Glutamatergic neuron (in vitro differentiated cells): ENCODE data around the gene GNPDA2. TPM values are rescaled to one million over a fixed set of nuclear protein-coding genes. Genes with fewer than 3 reads are reported as not detected.

Experiments used
- DNase-seq: peaks from one replicate; pipeline ENCODE4 v3.0.0; 2022
- H3K27ac Mint-ChIP-seq: one replicate; pipeline ENCODE4 v1.8.0; 2020; ENCODE audit warnings: mild to moderate bottlenecking, mixed read lengths, inconsistent platforms; ENCODE audit not compliant: unreplicated experiment
- H3K27me3 Mint-ChIP-seq: one replicate; pipeline ENCODE4 v1.8.0; 2020; ENCODE audit warnings: mild to moderate bottlenecking, moderate library complexity, mixed read lengths, inconsistent platforms; ENCODE audit not compliant: unreplicated experiment
- H3K36me3 Mint-ChIP-seq: one replicate; pipeline ENCODE4 v1.8.0; 2020; ENCODE audit warnings: mild to moderate bottlenecking, mixed read lengths, inconsistent platforms; ENCODE audit not compliant: unreplicated experiment
- H3K4me1 Mint-ChIP-seq: one replicate; pipeline ENCODE4 v1.8.0; 2020; ENCODE audit warnings: mild to moderate bottlenecking, low read depth, mixed read lengths, inconsistent platforms; ENCODE audit not compliant: unreplicated experiment
- H3K4me3 Mint-ChIP-seq: one replicate; pipeline ENCODE4 v1.8.0; 2020; ENCODE audit warnings: mild to moderate bottlenecking, mixed read lengths, inconsistent platforms; ENCODE audit not compliant: unreplicated experiment
- H3K9me3 Mint-ChIP-seq: one replicate; pipeline ENCODE4 v1.8.0; 2020; ENCODE audit warnings: mild to moderate bottlenecking, moderate library complexity, mixed read lengths, inconsistent platforms; ENCODE audit not compliant: unreplicated experiment
- CTCF ChIP-seq: fragments of 200-600 bp; sonication (generic); IDR thresholded peaks from one replicate; pipeline ENCODE4 v1.5.0; 2021; ENCODE audit not compliant: partially characterized antibody, unreplicated experiment
- long read RNA-seq: library from polyadenylated mRNA; unstranded; transcript quantifications from one replicate; pipeline ENCODE4 v2.0.0, GENCODE V29; 2020; ENCODE audit not compliant: unreplicated experiment
- total RNA-seq: library from RNA; stranded (reverse); fragmentation: NEBNext Ultra II Directional; extraction: Animal tissue kit (Norgen Biotek cat#: 25700); gene quantifications from one replicate; pipeline ENCODE4 v1.2.1, GENCODE V29; 2021; ENCODE audit not compliant: unreplicated experiment

Gene GNPDA2
- 10.1 TPM for total RNA-seq
- long read RNA-seq, full-length matches to known transcripts, result 5 of 6 reads
- long read RNA-seq, partial matches to known transcripts, result 0 of 6 reads
- long read RNA-seq, other reads (novel, unspliced or antisense), result 1 of 6 reads

GRCh38 chr4:44726038-44726871 is at the start of gene GNPDA2:
GNPDA2 (minus strand) TSS chr4:44726556; CDS start chr4:44722207, 4,349 bp downstream.
- H3K27me3 Mint-ChIP-seq, result peaks cover 6% of the 10 kb centered on the region
- H3K4me1 Mint-ChIP-seq, result peaks cover 13% of the 10 kb centered on the region

DNA sequence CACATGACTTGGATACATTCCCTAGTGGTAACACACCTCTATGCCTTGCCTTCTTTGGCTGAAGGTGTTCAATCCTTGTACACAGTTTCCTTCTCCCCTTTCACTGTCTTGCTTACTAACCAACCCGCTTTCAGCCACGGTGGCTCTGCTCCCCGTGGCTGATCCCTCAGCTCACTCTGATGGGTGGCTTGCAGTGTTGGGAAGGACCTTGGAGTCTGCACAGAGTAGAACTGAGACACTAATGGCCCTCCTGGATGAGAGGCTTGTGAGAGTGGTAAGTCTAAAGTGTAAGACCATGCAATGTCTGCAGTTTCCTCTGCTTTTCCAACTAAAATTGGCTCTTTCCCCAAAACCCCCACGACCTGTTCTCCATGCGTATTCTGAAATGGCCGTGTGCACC is 46.0 kb upstream of the GNPDA2 start:
- H3K27me3 Mint-ChIP-seq, result no peaks in the 10 kb centered on the region
- H3K4me1 Mint-ChIP-seq, result no peaks in the 10 kb centered on the region
- DNase-seq, result no peak
- peaks cover 11% of the 10 kb centered on the region for H3K36me3 Mint-ChIP-seq
- peaks cover 2% of the 10 kb centered on the region for H3K9me3 Mint-ChIP-seq
- H3K27ac Mint-ChIP-seq, result no peak overlapping the region
- H3K4me3 Mint-ChIP-seq, result no peak overlapping the region
- TF ChIP-seq CTCF, result no peak

More at GRCh38 chr4:44726038-44726871, at the start of gene GNPDA2:
- peaks cover 3% of the 10 kb centered on the region for H3K9me3 Mint-ChIP-seq
- DNase-seq, result peak; percentile 91
- H3K4me3 Mint-ChIP-seq, result peak within 1 kb of the TSS; percentile 93
- H3K27ac Mint-ChIP-seq, result peak within 1 kb of the TSS; percentile 91
- no peaks in the 10 kb centered on the region for H3K36me3 Mint-ChIP-seq
- TF ChIP-seq CTCF, result no peak

DNA sequence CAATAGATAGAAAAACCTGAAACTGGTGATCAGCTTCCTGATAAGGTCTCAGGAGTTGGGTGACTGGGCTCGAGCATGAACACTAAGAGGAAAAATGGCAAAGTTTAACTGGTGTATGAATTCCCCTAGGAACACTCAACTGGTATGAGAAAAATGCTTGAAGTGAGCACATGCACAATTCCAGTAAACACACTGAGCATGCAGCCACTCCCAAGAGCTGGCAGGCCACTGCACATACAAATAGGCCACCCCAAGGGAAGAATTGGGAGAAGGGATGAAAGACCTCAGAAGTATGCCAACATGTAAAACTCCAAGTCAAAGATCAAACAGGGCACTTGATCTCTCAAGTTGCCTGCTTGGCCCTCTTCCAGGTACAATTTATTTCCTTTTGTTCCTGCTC is 45.4 kb upstream of the GNPDA2 start:
- DNase-seq, result no peak
- Mint-ChIP-seq H3K27me3 (no peaks in the 10 kb centered on the region), H3K4me1 (no peaks in the 10 kb centered on the region), H3K9me3 (peaks cover 2% of the 10 kb centered on the region), H3K36me3 (peaks cover 11% of the 10 kb centered on the region), H3K27ac (no peak overlapping the region), H3K4me3 (no peak overlapping the region)
- no peak for TF ChIP-seq CTCF

DNA sequence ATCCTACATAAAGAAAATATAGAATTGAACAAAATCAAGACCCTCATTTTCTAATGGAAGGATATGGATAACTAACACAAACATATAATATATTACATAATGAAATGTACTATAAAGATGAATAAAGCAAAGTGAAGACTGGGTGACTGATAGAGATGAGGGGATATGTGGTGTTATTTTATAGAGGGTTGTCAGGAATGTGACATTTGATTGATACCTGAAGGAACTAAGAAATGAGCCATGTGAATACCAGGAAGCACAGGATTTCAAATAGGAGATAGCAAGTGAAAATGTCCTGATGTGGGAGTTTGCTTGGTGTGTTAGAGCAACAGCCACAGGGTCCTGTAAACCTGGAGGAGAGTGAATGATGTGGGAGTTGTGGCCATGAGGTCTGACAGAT is 40.1 kb upstream of the GNPDA2 start:
- H3K27ac Mint-ChIP-seq, result no peak overlapping the region
- TF ChIP-seq CTCF, result no peak
- no peaks in the 10 kb centered on the region for H3K9me3 Mint-ChIP-seq
- no peak overlapping the region for H3K4me3 Mint-ChIP-seq
- H3K4me1 Mint-ChIP-seq, result no peaks in the 10 kb centered on the region
- H3K36me3 Mint-ChIP-seq, result no peaks in the 10 kb centered on the region
- DNase-seq, result no peak
- no peaks in the 10 kb centered on the region for H3K27me3 Mint-ChIP-seq

GRCh38 chr4:44765116-44765515 is 38.8 kb upstream of the GNPDA2 start:
- no peaks in the 10 kb centered on the region for H3K27me3 Mint-ChIP-seq

More at GRCh38 chr4:44765116-44765515, 38.8 kb upstream of the GNPDA2 start:
- Mint-ChIP-seq H3K36me3 (no peaks in the 10 kb centered on the region), H3K9me3 (no peaks in the 10 kb centered on the region), H3K27ac (no peak overlapping the region), H3K4me1 (no peaks in the 10 kb centered on the region), H3K4me3 (no peak overlapping the region)
- no peak for DNase-seq
- TF ChIP-seq CTCF, result no peak
